Measurements from ENCODE around the gene GDF7.
A peak's percentile ranks its signal among the peaks of the same experiment; 100 is the strongest.

The GDF7 gene

GRCh38 chr2:20666304-20667150, at the start of gene GDF7:
TSS of gene GDF7 (plus strand) at chr2:20667144. CDS start at chr2:20667240, 96 bp downstream.
- DNase-seq (ENCODE audit: insufficient read length, low spot score) (no peak), FAIRE-seq (no peak)
- TF ChIP-seq POLR2A (IDR thresholded peaks at IDR 0.05; ENCODE audit: low read depth, low read length) = no peak

- peak; percentile 87 for FAIRE-seq
These were observed 49.0 kb upstream of the GDF7 start for GRCh38 chr2:20617892-20618467.

GRCh38 chr2:20618468-20618885, 48.5 kb upstream of the GDF7 start:
- DNase-seq (ENCODE audit: insufficient read length, low spot score) (no peak), FAIRE-seq (no peak)
- no peak for TF ChIP-seq POLR2A (IDR thresholded peaks at IDR 0.05; ENCODE audit: low read depth, low read length)

More at GRCh38 chr2:20617892-20618467, 49.0 kb upstream of the GDF7 start:
- no peak for TF ChIP-seq POLR2A (IDR thresholded peaks at IDR 0.05; ENCODE audit: low read depth, low read length)
- peak; percentile 97 for DNase-seq (ENCODE audit: insufficient read length, low spot score)

GRCh38 chr2:20618886-20619521, 47.9 kb upstream of the GDF7 start:
- no peak for FAIRE-seq
- TF ChIP-seq POLR2A (IDR thresholded peaks at IDR 0.05; ENCODE audit: low read depth, low read length) = no peak

GRCh38 chr2:20619624-20620024, 47.3 kb upstream of the GDF7 start:
- no peak for TF ChIP-seq POLR2A (IDR thresholded peaks at IDR 0.05; ENCODE audit: low read depth, low read length)
- no peak for DNase-seq (ENCODE audit: insufficient read length, low spot score)
- FAIRE-seq = no peak

More at GRCh38 chr2:20618886-20619521, 47.9 kb upstream of the GDF7 start:
- no peak for DNase-seq (ENCODE audit: insufficient read length, low spot score)

- no peak for FAIRE-seq
- TF ChIP-seq POLR2A (IDR thresholded peaks at IDR 0.05; ENCODE audit: low read depth, low read length) = no peak
These were observed 46.7 kb upstream of the GDF7 start for GRCh38 chr2:20620271-20620681.

GRCh38 chr2:20620696-20621365, 46.1 kb upstream of the GDF7 start:
- FAIRE-seq = no peak
- TF ChIP-seq POLR2A (IDR thresholded peaks at IDR 0.05; ENCODE audit: low read depth, low read length) = no peak
- DNase-seq (ENCODE audit: insufficient read length, low spot score) = no peak

More at GRCh38 chr2:20620271-20620681, 46.7 kb upstream of the GDF7 start:
- DNase-seq (ENCODE audit: insufficient read length, low spot score) = no peak

GRCh38 chr2:20621366-20622295, 45.3 kb upstream of the GDF7 start:
- FAIRE-seq = no peak
- TF ChIP-seq POLR2A (IDR thresholded peaks at IDR 0.05; ENCODE audit: low read depth, low read length) = no peak
- DNase-seq (ENCODE audit: insufficient read length, low spot score) = no peak

GRCh38 chr2:20622296-20622686, 44.7 kb upstream of the GDF7 start:
- DNase-seq (ENCODE audit: insufficient read length, low spot score) (no peak), FAIRE-seq (no peak)
- no peak for TF ChIP-seq POLR2A (IDR thresholded peaks at IDR 0.05; ENCODE audit: low read depth, low read length)

- DNase-seq (ENCODE audit: insufficient read length, low spot score) = no peak
- no peak for TF ChIP-seq POLR2A (IDR thresholded peaks at IDR 0.05; ENCODE audit: low read depth, low read length)
- no peak for FAIRE-seq
These were observed 44.2 kb upstream of the GDF7 start for GRCh38 chr2:20622731-20623130.

GRCh38 chr2:20623241-20623640, 43.7 kb upstream of the GDF7 start:
- DNase-seq (ENCODE audit: insufficient read length, low spot score) (no peak), FAIRE-seq (no peak)
- TF ChIP-seq POLR2A (IDR thresholded peaks at IDR 0.05; ENCODE audit: low read depth, low read length) = no peak

GRCh38 chr2:20623741-20624155, 43.2 kb upstream of the GDF7 start:
- DNase-seq (ENCODE audit: insufficient read length, low spot score) = no peak
- TF ChIP-seq POLR2A (IDR thresholded peaks at IDR 0.05; ENCODE audit: low read depth, low read length) = no peak
- no peak for FAIRE-seq

Measured in H54 (cell line).